Central memory CD8-positive, alpha-beta T cell (primary cell): Measurements from ENCODE around the gene PLPPR3.
A peak's percentile ranks its signal among the peaks of the same experiment; 100 is the strongest.

Experiments
- ATAC-seq: fragments of 150-1000 bp; cut with Tn5 transposase; replicated peaks from 2 replicates; pipeline ENCODE4 v1.10.0; 2022; ENCODE audit warnings: mild to moderate bottlenecking, moderate FRiP score, moderate number of reproducible peaks; ENCODE audit not compliant: poor library complexity, severe bottlenecking; ENCODE audit errors: extremely low read depth
- DNase-seq, 2 donors: peaks; one replicate each; pipeline ENCODE4 v3.0.0; 2021; ENCODE audit warnings: low spot score in 2 of 2
- H3K27ac Mint-ChIP-seq: one replicate; pipeline ENCODE4 v1.8.0; 2022; ENCODE audit warnings: low read depth, mild to moderate bottlenecking, moderate library complexity, mixed read lengths
- H3K27me3 Mint-ChIP-seq: one replicate; pipeline ENCODE4 v1.8.0; 2022; ENCODE audit warnings: mixed read lengths
- H3K36me3 Mint-ChIP-seq: one replicate; pipeline ENCODE4 v1.8.0; 2022; ENCODE audit warnings: mild to moderate bottlenecking, moderate library complexity, mixed read lengths; ENCODE audit not compliant: insufficient read depth
- H3K4me1 Mint-ChIP-seq: one replicate; pipeline ENCODE4 v1.8.0; 2022; ENCODE audit warnings: mixed read lengths
- H3K4me3 Mint-ChIP-seq: one replicate; pipeline ENCODE4 v1.8.0; 2022; ENCODE audit warnings: mild to moderate bottlenecking, moderate library complexity, mixed read lengths
- H3K9me3 Mint-ChIP-seq: one replicate; pipeline ENCODE4 v1.8.0; 2022; ENCODE audit warnings: mixed read lengths

The PLPPR3 gene

GRCh38 chr19:772063-772462 is 49.7 kb downstream of the PLPPR3 start:
- DNase-seq (no peak), ATAC-seq (no peak)
- no peaks in the 10 kb centered on the region for H3K36me3 Mint-ChIP-seq
- peaks cover 13% of the 10 kb centered on the region for H3K27me3 Mint-ChIP-seq
- H3K4me3 Mint-ChIP-seq = no peak overlapping the region
- no peaks in the 10 kb centered on the region for H3K9me3 Mint-ChIP-seq
- H3K4me1 Mint-ChIP-seq = no peaks in the 10 kb centered on the region
- H3K27ac Mint-ChIP-seq = no peak overlapping the region

- DNase-seq (no peak), ATAC-seq (peak; percentile 49)
- peaks cover 19% of the 10 kb centered on the region for H3K27me3 Mint-ChIP-seq
- H3K4me1 Mint-ChIP-seq = no peaks in the 10 kb centered on the region
- no peaks in the 10 kb centered on the region for H3K9me3 Mint-ChIP-seq
- H3K4me3 Mint-ChIP-seq = no peak overlapping the region
- H3K36me3 Mint-ChIP-seq = no peaks in the 10 kb centered on the region
- no peak overlapping the region for H3K27ac Mint-ChIP-seq
Observed at GRCh38 chr19:771332-771785, 50.4 kb downstream of the PLPPR3 start.

GRCh38 chr19:769616-770015 is 52.1 kb downstream of the PLPPR3 start:
- Mint-ChIP-seq H3K27ac (no peak overlapping the region), H3K36me3 (no peaks in the 10 kb centered on the region), H3K27me3 (peaks cover 19% of the 10 kb centered on the region), H3K9me3 (no peaks in the 10 kb centered on the region), H3K4me1 (no peaks in the 10 kb centered on the region), H3K4me3 (no peak overlapping the region)
- ATAC-seq (no peak), DNase-seq (no peak)

- no peaks in the 10 kb centered on the region for H3K4me1 Mint-ChIP-seq
- DNase-seq (no peak), ATAC-seq (no peak)
- H3K27me3 Mint-ChIP-seq = peaks cover 19% of the 10 kb centered on the region
- H3K27ac Mint-ChIP-seq = no peak overlapping the region
- no peaks in the 10 kb centered on the region for H3K36me3 Mint-ChIP-seq
- no peak overlapping the region for H3K4me3 Mint-ChIP-seq
- no peaks in the 10 kb centered on the region for H3K9me3 Mint-ChIP-seq
Observed at GRCh38 chr19:768424-768823, 53.3 kb downstream of the PLPPR3 start.

GRCh38 chr19:765179-765738 is 56.5 kb downstream of the PLPPR3 start:
- H3K9me3 Mint-ChIP-seq = no peaks in the 10 kb centered on the region
- H3K4me3 Mint-ChIP-seq = no peak overlapping the region
- H3K27ac Mint-ChIP-seq = no peak overlapping the region
- no peaks in the 10 kb centered on the region for H3K36me3 Mint-ChIP-seq
- H3K4me1 Mint-ChIP-seq = no peaks in the 10 kb centered on the region
- peaks cover 10% of the 10 kb centered on the region for H3K27me3 Mint-ChIP-seq
- no peak for ATAC-seq
- no peak for DNase-seq

GRCh38 chr19:764301-764700 is 57.5 kb downstream of the PLPPR3 start:
- H3K4me3 Mint-ChIP-seq = no peak overlapping the region
- H3K27ac Mint-ChIP-seq = no peak overlapping the region
- H3K27me3 Mint-ChIP-seq = peaks cover 10% of the 10 kb centered on the region
- H3K36me3 Mint-ChIP-seq = no peaks in the 10 kb centered on the region
- no peaks in the 10 kb centered on the region for H3K4me1 Mint-ChIP-seq
- ATAC-seq (no peak), DNase-seq (no peak)
- no peaks in the 10 kb centered on the region for H3K9me3 Mint-ChIP-seq

GRCh38 chr19:763869-764268 is 57.9 kb downstream of the PLPPR3 start:
- H3K27me3 Mint-ChIP-seq = peaks cover 10% of the 10 kb centered on the region
- no peaks in the 10 kb centered on the region for H3K9me3 Mint-ChIP-seq
- DNase-seq = no peak
- no peak overlapping the region for H3K27ac Mint-ChIP-seq
- ATAC-seq = no peak
- no peak overlapping the region for H3K4me3 Mint-ChIP-seq
- no peaks in the 10 kb centered on the region for H3K4me1 Mint-ChIP-seq
- H3K36me3 Mint-ChIP-seq = no peaks in the 10 kb centered on the region

GRCh38 chr19:763181-763580 is 58.6 kb downstream of the PLPPR3 start:
- DNase-seq (no peak), ATAC-seq (no peak)
- no peaks in the 10 kb centered on the region for H3K4me1 Mint-ChIP-seq
- H3K27me3 Mint-ChIP-seq = peaks cover 10% of the 10 kb centered on the region
- H3K9me3 Mint-ChIP-seq = no peaks in the 10 kb centered on the region
- H3K27ac Mint-ChIP-seq = no peak overlapping the region
- H3K4me3 Mint-ChIP-seq = no peak overlapping the region
- no peaks in the 10 kb centered on the region for H3K36me3 Mint-ChIP-seq
